ENCODE results near the gene TBXAS1. TPM values are rescaled to one million over a fixed set of nuclear protein-coding genes. Genes with fewer than 3 reads are reported as not detected.

TBXAS1 gene
- total RNA-seq, 1 experiment from 2014 or later = 2.2 TPM

DNA sequence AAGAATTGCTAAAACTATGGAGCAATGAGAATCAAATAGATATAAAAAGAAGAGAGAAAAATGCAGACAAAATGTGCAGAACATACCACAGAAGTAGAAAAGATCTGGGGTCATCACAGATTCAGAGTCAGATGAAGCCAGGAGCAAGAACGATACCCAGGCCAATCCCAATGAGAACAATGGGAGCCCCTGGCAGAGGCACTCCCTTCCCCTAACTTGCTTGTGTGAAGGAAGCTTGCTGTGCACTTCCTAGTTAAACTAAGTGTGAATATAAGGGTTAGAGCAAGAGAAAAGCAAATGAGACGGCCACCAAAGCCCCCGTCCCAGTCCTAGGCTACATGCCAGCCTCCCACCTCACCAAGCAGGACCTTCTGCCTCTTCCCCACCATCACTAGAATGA, 221.0 kb downstream of the TBXAS1 start:
- ChIA-PET POLR2A (ENCODE audit: unreplicated experiment) (no interaction called here), CTCF (no interaction called here)
- no peak overlapping the region for H3K4me2 ChIP-seq
- H3K27ac ChIP-seq = no peak overlapping the region
- TF ChIP-seq EZH2 (IDR thresholded peaks at IDR 0.05; ENCODE audit: low read depth) = no peak
- TF ChIP-seq, protein P1, sequence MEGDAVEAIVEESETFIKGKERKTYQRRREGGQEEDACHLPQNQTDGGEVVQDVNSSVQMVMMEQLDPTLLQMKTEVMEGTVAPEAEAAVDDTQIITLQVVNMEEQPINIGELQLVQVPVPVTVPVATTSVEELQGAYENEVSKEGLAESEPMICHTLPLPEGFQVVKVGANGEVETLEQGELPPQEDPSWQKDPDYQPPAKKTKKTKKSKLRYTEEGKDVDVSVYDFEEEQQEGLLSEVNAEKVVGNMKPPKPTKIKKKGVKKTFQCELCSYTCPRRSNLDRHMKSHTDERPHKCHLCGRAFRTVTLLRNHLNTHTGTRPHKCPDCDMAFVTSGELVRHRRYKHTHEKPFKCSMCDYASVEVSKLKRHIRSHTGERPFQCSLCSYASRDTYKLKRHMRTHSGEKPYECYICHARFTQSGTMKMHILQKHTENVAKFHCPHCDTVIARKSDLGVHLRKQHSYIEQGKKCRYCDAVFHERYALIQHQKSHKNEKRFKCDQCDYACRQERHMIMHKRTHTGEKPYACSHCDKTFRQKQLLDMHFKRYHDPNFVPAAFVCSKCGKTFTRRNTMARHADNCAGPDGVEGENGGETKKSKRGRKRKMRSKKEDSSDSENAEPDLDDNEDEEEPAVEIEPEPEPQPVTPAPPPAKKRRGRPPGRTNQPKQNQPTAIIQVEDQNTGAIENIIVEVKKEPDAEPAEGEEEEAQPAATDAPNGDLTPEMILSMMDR (conservative IDR thresholded peaks at IDR 0.05) = no peak
- H3K9me3 ChIP-seq (ENCODE audit: insufficient read depth, low read depth) = no peaks in the 10 kb centered on the region
- no TSS peak for BruUV-seq (replicated peaks)
- H3K4me1 ChIP-seq (replicated peaks; ENCODE audit: insufficient read depth) = peaks cover 12% of the 10 kb centered on the region
- H3K4me3 ChIP-seq = no peak overlapping the region
- intact Hi-C loops (cut with micrococcal nuclease; ENCODE audit: unreplicated experiment) = no loop called here
- H3K27me3 ChIP-seq (ENCODE audit: insufficient read depth, low read depth) = no peaks in the 10 kb centered on the region
- H3K79me2 ChIP-seq (ENCODE audit: low read depth) = no peaks in the 10 kb centered on the region
- H2AFZ ChIP-seq = no peak overlapping the region
- H3F3A ChIP-seq (ENCODE audit: insufficient read depth, low read depth) = 0 out of 2 replicates have a peak, but pooled peaks cover 10% of the 10 kb centered on the region
- no peaks in the 10 kb centered on the region for H3K36me3 ChIP-seq (ENCODE audit: low read depth)
- H3K9me2 ChIP-seq (ENCODE audit: insufficient read depth) = no peaks in the 10 kb centered on the region
- no peak for DNase-seq
- H4K20me1 ChIP-seq (ENCODE audit: insufficient read depth) = no peaks in the 10 kb centered on the region

DNA sequence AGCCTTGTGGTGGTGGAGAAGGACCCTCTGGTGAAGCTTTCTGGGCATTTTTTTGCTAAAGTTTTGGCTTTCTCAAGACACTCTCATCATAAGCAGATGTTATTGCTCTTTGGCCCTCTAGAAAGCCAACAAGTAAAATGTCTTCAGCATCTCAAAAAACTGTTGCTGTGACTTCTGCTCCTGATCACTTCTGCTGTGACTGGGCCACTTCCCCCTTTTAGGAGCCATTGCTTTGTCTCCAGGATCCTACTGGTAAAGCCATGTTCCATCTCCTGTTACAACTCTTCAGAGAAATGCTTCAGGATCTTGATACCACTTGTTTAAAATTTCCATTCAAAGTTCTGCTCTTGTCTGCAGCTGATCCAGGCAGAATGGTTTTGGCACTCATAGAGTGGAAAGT, 222.8 kb downstream of the TBXAS1 start:
- Histone ChIP-seq H3K36me3 (ENCODE audit: low read depth) (no peaks in the 10 kb centered on the region), H3K27ac (no peak overlapping the region), H3F3A (ENCODE audit: insufficient read depth, low read depth) (0 out of 2 replicates have a peak, but pooled peaks cover 10% of the 10 kb centered on the region), H3K9me2 (ENCODE audit: insufficient read depth) (no peaks in the 10 kb centered on the region), H2AFZ (no peak overlapping the region), H3K79me2 (ENCODE audit: low read depth) (no peaks in the 10 kb centered on the region), H4K20me1 (ENCODE audit: insufficient read depth) (no peaks in the 10 kb centered on the region), H3K4me2 (no peak overlapping the region), H3K27me3 (ENCODE audit: insufficient read depth, low read depth) (no peaks in the 10 kb centered on the region), H3K4me3 (no peak overlapping the region), H3K9me3 (ENCODE audit: insufficient read depth, low read depth) (no peaks in the 10 kb centered on the region), H3K4me1 (replicated peaks; ENCODE audit: insufficient read depth) (peaks cover 12% of the 10 kb centered on the region)
- ChIA-PET CTCF (no interaction called here), POLR2A (ENCODE audit: unreplicated experiment) (no interaction called here)
- TF ChIP-seq EZH2 (IDR thresholded peaks at IDR 0.05; ENCODE audit: low read depth) = no peak
- TF ChIP-seq, protein P1 (conservative IDR thresholded peaks at IDR 0.05) = no peak
- BruUV-seq (replicated peaks) = no TSS peak
- DNase-seq = no peak
- intact Hi-C loops (cut with micrococcal nuclease; ENCODE audit: unreplicated experiment) = no loop called here

DNA sequence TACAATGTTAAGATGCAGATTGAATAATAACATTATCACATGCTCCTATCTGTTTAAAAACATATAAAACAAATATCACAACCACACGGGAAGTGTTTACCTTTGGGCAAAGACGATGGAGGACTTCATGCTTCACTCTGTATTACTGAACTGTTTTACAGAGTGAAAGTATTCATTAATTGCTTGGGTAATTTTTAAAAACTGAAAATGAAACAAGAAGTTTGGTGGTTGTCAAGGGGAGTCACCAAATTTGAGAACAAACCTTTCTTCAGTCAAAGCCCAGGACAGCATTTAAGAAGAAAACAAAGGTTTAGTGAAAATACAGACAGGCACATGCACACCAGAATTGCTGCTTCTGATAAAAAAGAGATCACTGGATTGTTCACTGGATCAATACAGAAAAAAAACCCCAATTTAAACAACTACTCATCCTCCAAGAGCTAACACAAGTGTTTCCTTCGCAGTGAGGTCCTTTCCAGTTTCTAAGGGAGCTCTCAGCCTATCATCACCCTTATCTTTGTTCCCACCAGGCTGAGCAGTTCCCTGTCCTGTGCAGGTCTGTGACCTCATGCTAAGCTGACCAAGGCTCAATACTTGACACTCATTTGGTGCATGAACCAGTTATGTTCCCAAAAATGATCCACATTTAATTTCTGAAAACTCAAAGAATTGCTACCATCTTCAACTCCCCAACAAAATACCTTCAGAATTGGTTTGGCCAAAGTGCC, 224.9 kb downstream of the TBXAS1 start:
- H2AFZ ChIP-seq = no peak overlapping the region
- intact Hi-C loops (cut with micrococcal nuclease; ENCODE audit: unreplicated experiment) = no loop called here
- no peaks in the 10 kb centered on the region for H3K27me3 ChIP-seq (ENCODE audit: insufficient read depth, low read depth)
- CTCF ChIA-PET = no interaction called here
- no peak overlapping the region for H3K4me2 ChIP-seq
- no peak for TF ChIP-seq EZH2 (IDR thresholded peaks at IDR 0.05; ENCODE audit: low read depth)
- TF ChIP-seq, protein P1 (conservative IDR thresholded peaks at IDR 0.05) = no peak
- POLR2A ChIA-PET (ENCODE audit: unreplicated experiment) = no interaction called here
- no peak overlapping the region for H3K4me3 ChIP-seq
- 0 out of 2 replicates have a peak, but pooled peaks cover 4% of the 10 kb centered on the region for H3K79me2 ChIP-seq (ENCODE audit: low read depth)
- H4K20me1 ChIP-seq (ENCODE audit: insufficient read depth) = no peaks in the 10 kb centered on the region
- no peaks in the 10 kb centered on the region for H3K9me3 ChIP-seq (ENCODE audit: insufficient read depth, low read depth)
- H3K9me2 ChIP-seq (ENCODE audit: insufficient read depth) = no peaks in the 10 kb centered on the region
- no TSS peak for BruUV-seq (replicated peaks)
- H3K36me3 ChIP-seq (ENCODE audit: low read depth) = no peaks in the 10 kb centered on the region
- 0 out of 2 replicates have a peak, but pooled peaks cover 10% of the 10 kb centered on the region for H3F3A ChIP-seq (ENCODE audit: insufficient read depth, low read depth)
- H3K27ac ChIP-seq = no peak overlapping the region
- peaks cover 15% of the 10 kb centered on the region for H3K4me1 ChIP-seq (replicated peaks; ENCODE audit: insufficient read depth)
- DNase-seq = no peak
